Panc1 (cell line): ENCODE measurements around the gene PPP2R3A. TPM values are rescaled to one million over a fixed set of nuclear protein-coding genes. Genes with fewer than 3 reads are reported as not detected.

Experiments used
- ATAC-seq: fragments of 200-7000 bp; cut with Tn5 transposase; 2 replicates; pipeline ENCODE4 v1.9.1; 2020; ENCODE audit warnings: mild to moderate bottlenecking, moderate library complexity
- BruUV-seq: library from RNA; stranded (reverse); fragments of 400-500 nt; replicated peaks from 2 replicates; lab custom pipeline; 2021; lab: Mats Ljungman, UMichigan
- CTCF ChIA-PET: fragments of 300-600 bp; sonication (Branson Sonifier 250); formaldehyde crosslinking; loops from one replicate; lab custom pipeline; 2022; ENCODE audit warnings: antibody characterized with exemption; lab: Charles Lee
- POLR2A ChIA-PET: fragments of 300-600 bp; sonication (Branson Sonifier 250); formaldehyde crosslinking; loops from one replicate; lab custom pipeline; 2022; ENCODE audit warnings: antibody characterized with exemption; lab: Charles Lee
- DNase-seq: peaks from one replicate; pipeline ENCODE4 v3.0.0-alpha.2; 2010; ENCODE audit warnings: low read depth, low spot score
- H3K27ac ChIP-seq: 2 replicates; pipeline ENCODE4 v1.5.1; 2011; ENCODE audit warnings: mild to moderate bottlenecking, low read length, inconsistent platforms
- H3K27me3 ChIP-seq: fragments of 200-500 bp; sonication (Bioruptor generic); 2 replicates; pipeline ENCODE4 v1.6.0; 2014; ENCODE audit warnings: low read length, inconsistent platforms; ENCODE audit not compliant: control insufficient read depth, insufficient read depth
- H3K36me3 ChIP-seq: fragments of 200-500 bp; sonication (Bioruptor generic); 2 replicates; pipeline ENCODE4 v1.5.1; 2014; ENCODE audit warnings: inconsistent platforms, mild to moderate bottlenecking, low read length, moderate library complexity; ENCODE audit not compliant: control insufficient read depth, insufficient read depth
- H3K4me1 ChIP-seq: 2 replicates; pipeline ENCODE4 v1.5.1; 2011; ENCODE audit warnings: inconsistent platforms, mild to moderate bottlenecking, low read length, moderate library complexity; ENCODE audit not compliant: control insufficient read depth, insufficient read depth
- H3K4me3 ChIP-seq, 2 experiments: 2 replicates each; pipeline ENCODE4 v1.5.1; 2011 to 2012; ENCODE audit warnings: low read depth in 2 of 2, low read length in 2 of 2, mild to moderate bottlenecking in 2 of 2, inconsistent platforms in 1 of 2, moderate library complexity in 1 of 2
- H3K9me3 ChIP-seq: fragments of 200-500 bp; sonication (Bioruptor generic); 2 replicates; pipeline ENCODE4 v1.5.1; 2014; ENCODE audit warnings: low read depth, mild to moderate bottlenecking, inconsistent platforms, low read length, moderate library complexity; ENCODE audit not compliant: control insufficient read depth, insufficient read depth
- POLR2AphosphoS5 ChIP-seq: IDR thresholded peaks from 2 replicates; pipeline ENCODE4 v1.6.1; 2012; ENCODE audit warnings: mild to moderate bottlenecking, low read depth, low read length, moderate library complexity
- SIN3A ChIP-seq: IDR thresholded peaks from 2 replicates; pipeline ENCODE4 v1.6.1; 2012; ENCODE audit warnings: low read depth, mild to moderate bottlenecking, low read length, moderate library complexity, borderline replicate concordance; ENCODE audit not compliant: insufficient read depth
- TCF7L2 ChIP-seq: IDR thresholded peaks from 2 replicates; pipeline ENCODE4 v1.6.1; 2011; ENCODE audit warnings: mild to moderate bottlenecking, low read depth, low read length, inconsistent platforms
- in situ Hi-C: cut with HindIII; loops from 2 replicates; pipeline ENCODE4 v1.10.0; 2016; ENCODE audit warnings: low sequenced_read_pairs, low pct_unique_long_range_greater_than_20kb
- intact Hi-C: fragments of 100-400 bp; cut with micrococcal nuclease; formaldehyde crosslinking; loops from one replicate; pipeline ENCODE4 v1.10.0; 2022; ENCODE audit not compliant: unreplicated experiment
- total RNA-seq: library from RNA; stranded (reverse); gene quantifications from one replicate; pipeline ENCODE4 v1.2.1, GENCODE V29; 2021; ENCODE audit not compliant: unreplicated experiment
- TF ChIP-seq, protein P1 (sequence below), 2 experiments: IDR thresholded peaks; 2 replicates each; pipeline ENCODE4 v1.6.1; 2011 to 2012; ENCODE audit warnings: low read depth in 2 of 2, control low read depth in 1 of 2, low read length in 1 of 2, mild to moderate bottlenecking in 1 of 2, moderate library complexity in 1 of 2; ENCODE audit not compliant: insufficient read depth in 1 of 2
- TF ChIP-seq, protein P2 (sequence below): fragments of 450-650 bp; IDR thresholded peaks from 2 replicates; pipeline ENCODE4 v1.5.1; 2017; ENCODE audit warnings: mild to moderate bottlenecking

Gene PPP2R3A
- total RNA-seq, 1 experiment from 2014 or later, result 8.1 TPM

GRCh38 chr3:136044980-136045745 lies 79.6 kb downstream of the PPP2R3A start:
- no peaks in the 10 kb centered on the region for H3K4me1 ChIP-seq
- POLR2A ChIA-PET, result no interaction called here
- no peaks in the 10 kb centered on the region for H3K36me3 ChIP-seq
- ATAC-seq (no peak), DNase-seq (no peak)
- no TSS peak for BruUV-seq
- TF ChIP-seq POLR2AphosphoS5, result no peak
- H3K4me3 ChIP-seq, result no peak overlapping the region
- H3K9me3 ChIP-seq, result no peaks in the 10 kb centered on the region
- CTCF ChIA-PET, result no interaction called here
- in situ Hi-C loops (no loop called here), intact Hi-C loops (no loop called here)
- no peak overlapping the region for H3K27ac ChIP-seq
- no peaks in the 10 kb centered on the region for H3K27me3 ChIP-seq

DNA sequence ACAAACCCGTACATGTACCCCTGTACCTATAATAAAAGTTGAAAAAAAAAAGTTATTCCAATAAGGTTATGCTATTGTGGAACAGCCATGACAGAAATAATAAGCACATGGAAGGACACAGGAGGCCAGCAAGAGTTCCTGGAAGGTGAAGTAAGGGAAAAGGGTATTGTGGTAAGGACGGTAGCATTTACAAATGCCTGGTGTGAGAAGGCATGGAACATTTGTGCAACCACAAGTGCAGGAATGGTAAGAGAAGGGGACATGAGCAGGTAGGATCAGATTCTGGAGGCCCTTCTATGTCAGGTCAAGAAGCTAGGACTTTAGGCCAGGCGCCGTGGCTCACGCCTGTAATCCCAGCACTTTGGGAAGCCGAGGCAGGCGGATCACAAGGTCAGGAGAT lies 82.5 kb downstream of the PPP2R3A start:
- in situ Hi-C loops (no loop called here), intact Hi-C loops (no loop called here)
- ATAC-seq (no peak), DNase-seq (no peak)
- BruUV-seq, result no TSS peak
- no peaks in the 10 kb centered on the region for H3K9me3 ChIP-seq
- H3K36me3 ChIP-seq, result no peaks in the 10 kb centered on the region
- TF ChIP-seq POLR2AphosphoS5 (no peak), SIN3A (no peak), TCF7L2 (no peak)
- TF ChIP-seq, protein P1, sequence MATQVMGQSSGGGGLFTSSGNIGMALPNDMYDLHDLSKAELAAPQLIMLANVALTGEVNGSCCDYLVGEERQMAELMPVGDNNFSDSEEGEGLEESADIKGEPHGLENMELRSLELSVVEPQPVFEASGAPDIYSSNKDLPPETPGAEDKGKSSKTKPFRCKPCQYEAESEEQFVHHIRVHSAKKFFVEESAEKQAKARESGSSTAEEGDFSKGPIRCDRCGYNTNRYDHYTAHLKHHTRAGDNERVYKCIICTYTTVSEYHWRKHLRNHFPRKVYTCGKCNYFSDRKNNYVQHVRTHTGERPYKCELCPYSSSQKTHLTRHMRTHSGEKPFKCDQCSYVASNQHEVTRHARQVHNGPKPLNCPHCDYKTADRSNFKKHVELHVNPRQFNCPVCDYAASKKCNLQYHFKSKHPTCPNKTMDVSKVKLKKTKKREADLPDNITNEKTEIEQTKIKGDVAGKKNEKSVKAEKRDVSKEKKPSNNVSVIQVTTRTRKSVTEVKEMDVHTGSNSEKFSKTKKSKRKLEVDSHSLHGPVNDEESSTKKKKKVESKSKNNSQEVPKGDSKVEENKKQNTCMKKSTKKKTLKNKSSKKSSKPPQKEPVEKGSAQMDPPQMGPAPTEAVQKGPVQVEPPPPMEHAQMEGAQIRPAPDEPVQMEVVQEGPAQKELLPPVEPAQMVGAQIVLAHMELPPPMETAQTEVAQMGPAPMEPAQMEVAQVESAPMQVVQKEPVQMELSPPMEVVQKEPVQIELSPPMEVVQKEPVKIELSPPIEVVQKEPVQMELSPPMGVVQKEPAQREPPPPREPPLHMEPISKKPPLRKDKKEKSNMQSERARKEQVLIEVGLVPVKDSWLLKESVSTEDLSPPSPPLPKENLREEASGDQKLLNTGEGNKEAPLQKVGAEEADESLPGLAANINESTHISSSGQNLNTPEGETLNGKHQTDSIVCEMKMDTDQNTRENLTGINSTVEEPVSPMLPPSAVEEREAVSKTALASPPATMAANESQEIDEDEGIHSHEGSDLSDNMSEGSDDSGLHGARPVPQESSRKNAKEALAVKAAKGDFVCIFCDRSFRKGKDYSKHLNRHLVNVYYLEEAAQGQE (IDR thresholded peaks at IDR 0.05; ENCODE audit: insufficient read depth in 1 of 2, low read depth in 2 of 2, low read length in 1 of 2), result no peak
- TF ChIP-seq, protein P2, sequence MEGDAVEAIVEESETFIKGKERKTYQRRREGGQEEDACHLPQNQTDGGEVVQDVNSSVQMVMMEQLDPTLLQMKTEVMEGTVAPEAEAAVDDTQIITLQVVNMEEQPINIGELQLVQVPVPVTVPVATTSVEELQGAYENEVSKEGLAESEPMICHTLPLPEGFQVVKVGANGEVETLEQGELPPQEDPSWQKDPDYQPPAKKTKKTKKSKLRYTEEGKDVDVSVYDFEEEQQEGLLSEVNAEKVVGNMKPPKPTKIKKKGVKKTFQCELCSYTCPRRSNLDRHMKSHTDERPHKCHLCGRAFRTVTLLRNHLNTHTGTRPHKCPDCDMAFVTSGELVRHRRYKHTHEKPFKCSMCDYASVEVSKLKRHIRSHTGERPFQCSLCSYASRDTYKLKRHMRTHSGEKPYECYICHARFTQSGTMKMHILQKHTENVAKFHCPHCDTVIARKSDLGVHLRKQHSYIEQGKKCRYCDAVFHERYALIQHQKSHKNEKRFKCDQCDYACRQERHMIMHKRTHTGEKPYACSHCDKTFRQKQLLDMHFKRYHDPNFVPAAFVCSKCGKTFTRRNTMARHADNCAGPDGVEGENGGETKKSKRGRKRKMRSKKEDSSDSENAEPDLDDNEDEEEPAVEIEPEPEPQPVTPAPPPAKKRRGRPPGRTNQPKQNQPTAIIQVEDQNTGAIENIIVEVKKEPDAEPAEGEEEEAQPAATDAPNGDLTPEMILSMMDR, result no peak
- ChIA-PET POLR2A (no interaction called here), CTCF (no interaction called here)
- no peaks in the 10 kb centered on the region for H3K4me1 ChIP-seq
- no peak overlapping the region for H3K4me3 ChIP-seq
- no peaks in the 10 kb centered on the region for H3K27me3 ChIP-seq
- H3K27ac ChIP-seq, result no peak overlapping the region

- Histone ChIP-seq H3K4me3 (no peak overlapping the region), H3K4me1 (no peaks in the 10 kb centered on the region), H3K27ac (no peak overlapping the region), H3K9me3 (no peaks in the 10 kb centered on the region), H3K27me3 (no peaks in the 10 kb centered on the region), H3K36me3 (no peaks in the 10 kb centered on the region)
- in situ Hi-C loops (no loop called here), intact Hi-C loops (no loop called here)
- ATAC-seq (no peak), DNase-seq (no peak)
- CTCF ChIA-PET, result no interaction called here
- TF ChIP-seq, protein P1 (IDR thresholded peaks at IDR 0.05; ENCODE audit: insufficient read depth in 1 of 2, low read depth in 2 of 2, low read length in 1 of 2), result no peak
- no peak for TF ChIP-seq POLR2AphosphoS5
- TF ChIP-seq, protein P2, result no peak
- no peak for TF ChIP-seq SIN3A
- TF ChIP-seq TCF7L2, result no peak
- no TSS peak for BruUV-seq
- POLR2A ChIA-PET, result no interaction called here
Measured at GRCh38 chr3:136050250-136050649, 84.7 kb downstream of the PPP2R3A start.
